Fibroblast of villous mesenchyme (primary cell): Measurements from ENCODE around the gene SLC16A7. TPM values are rescaled to one million over a fixed set of nuclear protein-coding genes. Genes with fewer than 3 reads are reported as not detected.
"Not testable (repeated sequence)": the region's sequence is repeated elsewhere in the genome, so short reads cannot be mapped to it uniquely, and the experiment has no call there.

Experiments used
- DNase-seq: peaks from one replicate; pipeline ENCODE4 v3.0.0-alpha.2; 2010; ENCODE audit warnings: low read depth
- H3K4me3 ChIP-seq: 2 replicates; pipeline ENCODE4 v1.5.1; 2011; ENCODE audit warnings: low read depth, mild to moderate bottlenecking, low read length
- total RNA-seq: library from RNA; depleted of rRNA; stranded (reverse); fragments of >200 nt; gene quantifications from 2 replicates; pipeline ENCODE4 v1.2.3, GENCODE V29; 2012
- TF ChIP-seq, protein P1 (sequence below): IDR thresholded peaks from 2 replicates; pipeline ENCODE4 v1.5.1; 2012; ENCODE audit warnings: low read depth, mild to moderate bottlenecking, low read length; ENCODE audit not compliant: insufficient read depth

Gene SLC16A7
- total RNA-seq, 1 donor = 32.0 TPM

GRCh38 chr12:59734371-59734770, 138.5 kb downstream of the SLC16A7 start:
- TF ChIP-seq, protein P1, sequence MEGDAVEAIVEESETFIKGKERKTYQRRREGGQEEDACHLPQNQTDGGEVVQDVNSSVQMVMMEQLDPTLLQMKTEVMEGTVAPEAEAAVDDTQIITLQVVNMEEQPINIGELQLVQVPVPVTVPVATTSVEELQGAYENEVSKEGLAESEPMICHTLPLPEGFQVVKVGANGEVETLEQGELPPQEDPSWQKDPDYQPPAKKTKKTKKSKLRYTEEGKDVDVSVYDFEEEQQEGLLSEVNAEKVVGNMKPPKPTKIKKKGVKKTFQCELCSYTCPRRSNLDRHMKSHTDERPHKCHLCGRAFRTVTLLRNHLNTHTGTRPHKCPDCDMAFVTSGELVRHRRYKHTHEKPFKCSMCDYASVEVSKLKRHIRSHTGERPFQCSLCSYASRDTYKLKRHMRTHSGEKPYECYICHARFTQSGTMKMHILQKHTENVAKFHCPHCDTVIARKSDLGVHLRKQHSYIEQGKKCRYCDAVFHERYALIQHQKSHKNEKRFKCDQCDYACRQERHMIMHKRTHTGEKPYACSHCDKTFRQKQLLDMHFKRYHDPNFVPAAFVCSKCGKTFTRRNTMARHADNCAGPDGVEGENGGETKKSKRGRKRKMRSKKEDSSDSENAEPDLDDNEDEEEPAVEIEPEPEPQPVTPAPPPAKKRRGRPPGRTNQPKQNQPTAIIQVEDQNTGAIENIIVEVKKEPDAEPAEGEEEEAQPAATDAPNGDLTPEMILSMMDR = no peak
- DNase-seq = no peak
- H3K4me3 ChIP-seq = no peak overlapping the region

DNA sequence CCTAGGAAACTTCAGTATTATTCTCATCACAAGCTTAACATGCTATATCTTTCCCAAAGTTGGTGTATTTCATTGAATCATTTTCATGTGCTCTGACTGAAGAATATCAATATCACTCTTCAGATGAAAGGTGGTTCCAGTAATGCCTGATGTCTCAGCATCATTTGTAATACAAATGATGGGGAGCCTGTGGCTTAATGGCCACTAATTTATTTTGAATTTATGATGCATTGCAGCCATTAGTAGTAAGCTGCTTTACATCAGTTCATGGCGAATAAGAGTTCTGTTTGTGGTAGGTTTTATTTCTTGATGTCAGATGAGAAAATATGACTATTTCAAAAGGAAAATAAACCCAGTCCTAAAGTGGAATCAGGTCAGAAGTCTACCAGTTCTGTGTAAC, 139.4 kb downstream of the SLC16A7 start:
- no peak overlapping the region for H3K4me3 ChIP-seq
- no peak for DNase-seq
- TF ChIP-seq, protein P1 = no peak

DNA sequence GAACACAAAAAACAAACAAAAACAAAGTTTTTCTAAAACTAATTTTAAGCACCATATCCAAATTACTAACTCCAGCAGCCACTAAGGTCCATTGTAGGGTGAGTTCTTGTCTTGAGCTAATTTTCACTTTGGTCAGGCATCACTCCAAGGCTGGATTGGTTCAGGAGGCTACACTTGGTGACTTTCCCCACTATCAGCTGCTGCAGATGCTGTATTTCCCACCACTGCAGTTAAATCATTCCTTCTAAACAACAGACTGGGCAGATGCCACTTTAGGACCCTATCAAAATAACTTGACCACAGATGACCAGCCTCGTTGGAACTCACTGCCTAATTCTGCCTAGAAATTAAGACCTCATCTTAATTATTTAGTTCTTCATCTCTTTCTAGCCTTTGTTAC, 140.5 kb downstream of the SLC16A7 start:
- no peak overlapping the region for H3K4me3 ChIP-seq
- DNase-seq = no peak

GRCh38 chr12:59736786-59737185, 141.0 kb downstream of the SLC16A7 start:
- no peak overlapping the region for H3K4me3 ChIP-seq
- TF ChIP-seq, protein P1 = no peak
- DNase-seq = peak; percentile 78

More for the DNA sequence above, 140.5 kb downstream of the SLC16A7 start:
- TF ChIP-seq, protein P1 = no peak

- no peak overlapping the region for H3K4me3 ChIP-seq
- TF ChIP-seq, protein P1 = no peak
- peak; percentile 46 for DNase-seq
Observed at GRCh38 chr12:59737725-59738463, 142.1 kb downstream of the SLC16A7 start.

DNA sequence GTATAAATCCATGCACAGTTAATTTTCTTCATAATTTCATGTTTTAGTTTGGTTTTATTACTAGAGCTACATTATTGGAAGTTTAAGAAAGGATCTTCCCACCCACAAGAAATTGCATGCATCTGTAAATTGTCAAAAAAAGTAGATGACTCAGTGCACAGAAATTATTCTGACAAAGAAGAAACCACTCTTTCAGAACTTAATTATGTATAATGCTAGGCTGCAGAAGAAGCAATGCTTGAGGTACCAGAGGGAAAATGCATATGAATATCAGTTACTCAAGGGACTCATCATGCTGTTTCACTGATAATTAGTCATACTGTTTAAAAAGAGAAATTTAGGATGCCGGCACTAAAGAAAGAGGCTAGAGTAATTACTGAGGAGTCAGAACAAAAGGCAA, 147.0 kb downstream of the SLC16A7 start:
- DNase-seq = peak; percentile 12
- no peak overlapping the region for H3K4me3 ChIP-seq
- TF ChIP-seq, protein P1 = no peak

DNA sequence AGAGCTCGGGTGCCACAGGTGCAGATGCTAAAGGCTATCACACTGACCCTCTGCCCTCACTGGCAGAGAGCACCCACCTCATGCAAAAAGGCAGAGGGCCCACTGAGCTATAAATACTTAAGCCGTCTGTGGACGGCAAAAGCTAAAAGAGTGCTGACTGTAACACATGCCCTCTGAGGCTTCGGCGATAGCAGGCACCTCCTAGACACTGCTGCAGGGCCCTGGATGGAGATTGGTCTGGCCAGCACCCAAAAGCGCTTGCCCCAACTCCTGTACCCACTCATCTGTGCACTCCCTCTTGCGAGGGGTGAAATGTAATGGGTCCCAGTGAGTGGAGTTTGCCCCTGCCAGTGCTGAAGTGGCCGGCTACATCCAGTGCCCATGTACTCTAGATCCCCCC, 148.7 kb downstream of the SLC16A7 start:
- TF ChIP-seq, protein P1 = no peak
- no peak overlapping the region for H3K4me3 ChIP-seq
- DNase-seq = no peak

DNA sequence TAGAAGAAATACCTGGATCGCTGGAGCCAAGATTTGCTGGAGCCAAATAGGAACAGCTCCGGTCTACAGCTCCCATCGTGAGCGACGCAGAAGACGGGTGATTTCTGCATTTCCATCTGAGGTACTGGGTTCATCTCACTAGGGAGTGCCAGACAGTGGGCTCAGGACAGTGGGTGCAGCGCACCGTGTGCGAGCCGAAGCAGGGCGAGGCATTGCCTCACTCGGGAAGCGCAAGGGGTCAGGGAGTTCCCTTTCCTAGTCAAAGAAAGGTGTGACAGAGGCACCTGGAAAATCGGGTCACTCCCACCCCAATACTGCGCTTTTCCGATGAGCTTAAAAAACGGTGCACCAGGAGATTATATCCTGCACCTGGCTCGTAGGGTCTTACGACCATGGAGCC, 155.3 kb downstream of the SLC16A7 start:
- not testable (repeated sequence) for DNase-seq, H3K4me3 ChIP-seq
